Adipocyte (in vitro differentiated cells): ENCODE measurements around the gene GJC2.

Source experiments
- DNase-seq: peaks from one replicate; pipeline ENCODE4 v3.0.0-alpha.2; 2015; ENCODE audit warnings: low read depth
- H3K27me3 ChIP-seq: replicated peaks from 2 replicates; pipeline ENCODE4 v1.7.0; 2013; ENCODE audit warnings: mild to moderate bottlenecking, low read length, moderate library complexity; ENCODE audit not compliant: control insufficient read depth, insufficient read depth
- H3K36me3 ChIP-seq: 2 replicates; pipeline ENCODE4 v1.7.0; 2013; ENCODE audit warnings: low read length, mild to moderate bottlenecking, moderate library complexity; ENCODE audit not compliant: control insufficient read depth, insufficient read depth, severe bottlenecking
- H3K4me1 ChIP-seq: 2 replicates; pipeline ENCODE4 v1.7.0; 2013; ENCODE audit warnings: mild to moderate bottlenecking, low read length, moderate library complexity; ENCODE audit not compliant: control insufficient read depth, insufficient read depth
- H3K4me3 ChIP-seq: 2 replicates; pipeline ENCODE4 v1.7.0; 2013; ENCODE audit warnings: mild to moderate bottlenecking, low read length, moderate library complexity
- H3K9ac ChIP-seq: 2 replicates; pipeline ENCODE4 v1.7.0; 2013; ENCODE audit warnings: mild to moderate bottlenecking, low read length, moderate library complexity
- H3K9me3 ChIP-seq: 2 replicates; pipeline ENCODE4 v1.7.0; 2013; ENCODE audit warnings: mild to moderate bottlenecking, low read length, moderate library complexity; ENCODE audit not compliant: control insufficient read depth

Gene GJC2

DNA sequence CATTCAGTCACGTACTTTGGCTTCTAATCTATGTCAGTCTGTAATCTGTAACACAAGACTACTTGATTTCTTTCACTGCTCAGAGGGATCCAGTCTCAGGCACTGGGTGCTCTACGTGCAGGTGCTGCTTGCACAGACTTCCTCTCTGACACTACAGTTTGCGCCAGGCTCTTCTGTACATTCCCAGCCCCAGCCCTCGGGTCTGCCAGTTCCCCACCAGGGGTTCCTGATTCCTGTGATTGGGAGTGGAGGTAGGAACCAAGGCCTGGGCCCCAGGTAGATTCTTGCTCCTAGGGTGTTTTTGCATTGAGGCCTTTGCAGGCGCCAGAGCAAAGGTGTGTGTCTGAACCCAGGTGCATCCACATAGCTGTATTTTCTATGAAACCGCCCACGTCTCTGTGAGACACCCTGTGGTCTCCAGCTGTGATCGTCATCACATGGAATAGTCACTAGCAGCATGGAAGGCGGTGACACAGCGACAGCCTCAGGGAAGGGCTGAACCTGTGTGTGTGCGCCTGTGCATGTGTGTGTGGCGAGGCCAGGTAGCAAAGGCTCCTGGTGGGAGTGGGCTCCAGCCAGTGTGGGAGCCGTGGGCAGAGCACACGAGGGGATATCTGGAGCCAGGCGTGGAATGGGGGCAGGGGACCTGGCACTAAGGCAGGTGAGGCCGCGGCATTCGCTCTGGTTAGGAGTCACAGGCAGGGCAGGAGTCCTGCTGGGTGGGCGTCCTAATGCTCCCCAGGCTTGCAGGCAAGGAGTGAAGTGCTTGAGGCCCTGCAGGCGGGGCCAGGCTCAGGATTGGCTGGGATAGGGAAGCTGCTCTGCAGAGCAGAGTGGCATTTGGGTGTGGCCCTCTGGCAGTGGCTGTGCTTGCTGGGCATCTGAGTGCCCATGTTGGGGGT, 5.2 kb downstream of the GJC2 start:
- Histone ChIP-seq H3K4me3 (no peak overlapping the region), H3K9me3 (no peaks in the 10 kb centered on the region), H3K36me3 (no peaks in the 10 kb centered on the region), H3K27me3 (no peaks in the 10 kb centered on the region), H3K9ac (no peak overlapping the region), H3K4me1 (peaks cover 16% of the 10 kb centered on the region)
- DNase-seq: no peak

DNA sequence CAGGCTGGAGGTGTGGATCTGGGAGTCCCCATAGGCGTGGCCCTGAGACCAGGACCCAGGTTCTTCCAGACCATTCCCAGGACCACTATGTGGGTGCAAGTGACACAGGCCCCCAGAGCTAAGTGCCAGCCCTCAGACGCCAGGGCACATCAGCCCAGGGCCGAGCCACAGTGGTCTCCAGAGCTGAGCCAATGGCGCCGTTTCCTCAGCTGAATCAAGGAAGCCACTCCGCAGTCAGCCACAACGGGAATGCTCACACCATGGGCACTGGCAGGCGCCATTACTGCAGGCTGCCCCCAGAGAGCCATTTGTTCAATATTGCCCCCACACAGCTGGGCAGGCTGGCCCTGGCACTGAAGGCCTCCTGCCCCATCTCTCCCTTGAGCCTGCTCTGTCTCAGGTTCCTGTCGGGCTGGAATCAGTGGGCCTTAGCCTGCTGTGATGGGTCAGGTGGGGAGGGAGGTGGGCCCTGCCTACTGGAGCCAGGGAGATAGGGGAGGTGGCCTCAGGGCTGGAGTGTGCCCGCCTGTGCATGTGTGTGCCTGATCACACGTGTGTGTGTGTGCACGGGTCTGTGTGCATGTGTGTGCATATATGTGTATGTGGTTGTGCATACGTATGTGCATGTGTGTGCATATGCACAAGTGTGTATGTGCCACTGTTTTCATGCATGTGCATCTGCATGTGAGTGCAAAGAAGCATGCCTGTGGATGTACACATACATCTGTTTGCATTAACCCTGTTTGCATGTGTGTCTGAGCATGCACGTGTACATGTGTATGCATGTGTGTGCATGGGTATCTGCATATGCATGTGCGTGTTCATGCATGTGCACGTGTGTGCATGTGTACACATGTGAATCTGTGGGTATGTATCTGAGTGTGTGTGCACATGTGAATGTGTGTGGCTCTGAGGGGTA, 6.1 kb downstream of the GJC2 start:
- Histone ChIP-seq H3K27me3 (no peaks in the 10 kb centered on the region), H3K4me1 (peaks cover 6% of the 10 kb centered on the region), H3K9ac (no peak overlapping the region), H3K4me3 (no peak overlapping the region), H3K36me3 (no peaks in the 10 kb centered on the region), H3K9me3 (no peaks in the 10 kb centered on the region)
- DNase-seq: no peak

DNA sequence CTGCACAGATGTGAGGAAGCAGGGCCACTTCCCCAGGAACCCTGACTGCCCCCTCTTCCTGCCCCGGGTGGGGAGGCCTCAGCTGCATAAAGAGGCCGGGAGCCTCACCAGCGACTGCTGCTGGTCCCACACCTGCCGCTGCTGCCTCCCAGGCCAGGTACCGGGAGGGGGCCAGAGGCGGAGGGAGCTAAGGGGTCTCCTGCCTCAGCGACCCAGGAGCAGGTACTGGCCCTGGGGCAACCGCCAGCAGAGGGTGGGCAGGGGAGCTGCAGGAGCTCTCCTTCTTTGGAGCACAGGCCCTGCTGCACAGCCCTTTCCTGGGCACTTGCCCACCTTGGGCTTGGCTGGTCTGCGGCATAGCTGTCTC, 6.8 kb downstream of the GJC2 start:
- no peaks in the 10 kb centered on the region for H3K36me3 ChIP-seq
- H3K9me3 ChIP-seq: no peaks in the 10 kb centered on the region
- peaks cover under 1% of the 10 kb centered on the region for H3K4me1 ChIP-seq
- no peak overlapping the region for H3K4me3 ChIP-seq
- DNase-seq: no peak
- no peaks in the 10 kb centered on the region for H3K27me3 ChIP-seq
- H3K9ac ChIP-seq: no peak overlapping the region

DNA sequence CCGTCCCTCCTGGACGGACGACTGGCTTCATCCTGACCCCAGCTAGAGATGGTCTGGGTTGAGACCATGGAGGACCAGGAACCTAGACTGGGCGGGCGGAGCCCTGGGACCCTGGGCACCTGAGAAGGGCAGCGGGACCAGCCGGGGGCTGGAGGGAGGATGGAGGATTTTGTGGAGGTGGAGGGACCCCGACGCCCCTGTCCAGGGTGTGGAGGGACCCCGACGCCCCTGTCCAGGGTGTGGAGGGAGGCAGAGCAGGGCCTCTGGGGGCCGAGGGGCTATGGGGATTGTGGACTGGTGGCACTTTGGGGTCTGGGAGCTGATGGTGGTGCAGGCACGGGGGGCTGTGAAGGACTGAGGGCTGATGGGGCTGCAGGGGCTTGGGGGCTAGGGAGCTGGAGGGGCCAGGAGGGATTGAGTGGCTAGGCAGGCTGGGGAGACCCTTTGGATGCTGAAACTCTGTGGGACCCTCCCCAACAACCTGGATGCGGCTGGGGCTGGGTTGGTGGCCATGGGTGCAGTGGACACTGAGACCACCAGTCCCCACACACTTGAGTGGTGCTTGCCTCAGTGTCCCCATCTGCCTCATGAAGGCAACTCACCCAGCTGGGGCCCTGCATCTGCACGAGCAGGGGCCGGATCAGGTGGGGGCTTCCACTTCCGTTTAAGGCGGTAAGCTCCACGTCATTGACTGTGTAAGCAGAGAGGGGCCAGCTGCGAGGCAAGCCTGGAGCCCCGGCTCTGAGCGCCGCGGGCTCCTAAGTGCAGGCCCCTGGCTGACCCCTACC, 7.4 kb downstream of the GJC2 start:
- H3K4me1 ChIP-seq: no peaks in the 10 kb centered on the region
- H3K4me3 ChIP-seq: no peak overlapping the region
- DNase-seq: no peak
- H3K27me3 ChIP-seq: no peaks in the 10 kb centered on the region
- H3K9ac ChIP-seq: no peak overlapping the region
- no peaks in the 10 kb centered on the region for H3K36me3 ChIP-seq
- no peaks in the 10 kb centered on the region for H3K9me3 ChIP-seq

DNA sequence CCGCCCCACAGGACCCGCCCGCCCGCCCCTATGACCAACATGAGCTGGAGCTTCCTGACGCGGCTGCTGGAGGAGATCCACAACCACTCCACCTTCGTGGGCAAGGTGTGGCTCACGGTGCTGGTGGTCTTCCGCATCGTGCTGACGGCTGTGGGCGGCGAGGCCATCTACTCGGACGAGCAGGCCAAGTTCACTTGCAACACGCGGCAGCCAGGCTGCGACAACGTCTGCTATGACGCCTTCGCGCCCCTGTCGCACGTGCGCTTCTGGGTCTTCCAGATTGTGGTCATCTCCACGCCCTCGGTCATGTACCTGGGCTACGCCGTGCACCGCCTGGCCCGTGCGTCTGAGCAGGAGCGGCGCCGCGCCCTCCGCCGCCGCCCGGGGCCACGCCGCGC, 8.0 kb downstream of the GJC2 start:
- Histone ChIP-seq H3K9ac (no peak overlapping the region), H3K36me3 (no peaks in the 10 kb centered on the region), H3K27me3 (no peaks in the 10 kb centered on the region), H3K4me1 (peaks cover 6% of the 10 kb centered on the region), H3K4me3 (no peak overlapping the region), H3K9me3 (no peaks in the 10 kb centered on the region)
- DNase-seq: no peak

DNA sequence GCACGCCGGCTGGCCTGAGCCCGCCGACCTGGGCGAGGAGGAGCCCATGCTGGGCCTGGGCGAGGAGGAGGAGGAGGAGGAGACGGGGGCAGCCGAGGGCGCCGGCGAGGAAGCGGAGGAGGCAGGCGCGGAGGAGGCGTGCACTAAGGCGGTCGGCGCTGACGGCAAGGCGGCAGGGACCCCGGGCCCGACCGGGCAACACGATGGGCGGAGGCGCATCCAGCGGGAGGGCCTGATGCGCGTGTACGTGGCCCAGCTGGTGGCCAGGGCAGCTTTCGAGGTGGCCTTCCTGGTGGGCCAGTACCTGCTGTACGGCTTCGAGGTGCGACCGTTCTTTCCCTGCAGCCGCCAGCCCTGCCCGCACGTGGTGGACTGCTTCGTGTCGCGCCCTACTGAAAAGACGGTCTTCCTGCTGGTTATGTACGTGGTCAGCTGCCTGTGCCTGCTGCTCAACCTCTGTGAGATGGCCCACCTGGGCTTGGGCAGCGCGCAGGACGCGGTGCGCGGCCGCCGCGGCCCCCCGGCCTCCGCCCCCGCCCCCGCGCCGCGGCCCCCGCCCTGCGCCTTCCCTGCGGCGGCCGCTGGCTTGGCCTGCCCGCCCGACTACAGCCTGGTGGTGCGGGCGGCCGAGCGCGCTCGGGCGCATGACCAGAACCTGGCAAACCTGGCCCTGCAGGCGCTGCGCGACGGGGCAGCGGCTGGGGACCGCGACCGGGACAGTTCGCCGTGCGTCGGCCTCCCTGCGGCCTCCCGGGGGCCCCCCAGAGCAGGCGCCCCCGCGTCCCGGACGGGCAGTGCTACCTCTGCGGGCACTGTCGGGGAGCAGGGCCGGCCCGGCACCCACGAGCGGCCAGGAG, 8.6 kb downstream of the GJC2 start:
- H3K4me1 ChIP-seq: peaks cover 12% of the 10 kb centered on the region
- no peaks in the 10 kb centered on the region for H3K27me3 ChIP-seq
- no peak overlapping the region for H3K9ac ChIP-seq
- no peaks in the 10 kb centered on the region for H3K9me3 ChIP-seq
- DNase-seq: no peak
- H3K4me3 ChIP-seq: no peak overlapping the region
- H3K36me3 ChIP-seq: no peaks in the 10 kb centered on the region

DNA sequence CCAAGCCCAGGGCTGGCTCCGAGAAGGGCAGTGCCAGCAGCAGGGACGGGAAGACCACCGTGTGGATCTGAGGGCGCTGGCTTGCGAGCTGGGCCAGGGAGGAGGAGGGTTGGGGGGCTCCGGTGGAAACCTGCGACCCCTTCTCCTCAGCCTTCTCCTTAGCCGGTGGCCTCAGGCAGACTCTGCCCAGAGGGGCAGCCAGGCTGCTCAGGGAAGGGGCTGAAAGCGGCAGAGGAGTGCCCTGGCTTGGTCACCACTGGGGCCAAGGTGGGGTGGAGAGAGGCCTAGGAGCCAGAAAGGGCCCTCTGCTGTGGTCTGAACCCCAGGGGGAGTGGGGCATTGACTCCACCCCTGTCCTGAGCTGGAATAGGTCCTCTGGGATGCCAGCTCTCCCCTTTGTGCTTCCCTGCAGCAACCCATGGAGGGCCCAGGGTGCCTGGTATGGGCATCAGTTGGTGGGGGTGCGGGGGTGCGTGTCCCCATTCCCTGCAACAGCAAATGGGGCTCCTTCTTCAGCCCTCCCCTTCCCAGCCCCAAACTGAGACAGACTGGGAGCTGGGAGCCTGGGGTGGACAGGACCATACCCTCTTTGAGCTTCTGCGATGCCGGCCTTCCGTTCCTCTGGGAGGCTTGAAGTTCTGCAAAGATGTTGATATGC, 9.4 kb downstream of the GJC2 start:
- DNase-seq: no peak

DNA sequence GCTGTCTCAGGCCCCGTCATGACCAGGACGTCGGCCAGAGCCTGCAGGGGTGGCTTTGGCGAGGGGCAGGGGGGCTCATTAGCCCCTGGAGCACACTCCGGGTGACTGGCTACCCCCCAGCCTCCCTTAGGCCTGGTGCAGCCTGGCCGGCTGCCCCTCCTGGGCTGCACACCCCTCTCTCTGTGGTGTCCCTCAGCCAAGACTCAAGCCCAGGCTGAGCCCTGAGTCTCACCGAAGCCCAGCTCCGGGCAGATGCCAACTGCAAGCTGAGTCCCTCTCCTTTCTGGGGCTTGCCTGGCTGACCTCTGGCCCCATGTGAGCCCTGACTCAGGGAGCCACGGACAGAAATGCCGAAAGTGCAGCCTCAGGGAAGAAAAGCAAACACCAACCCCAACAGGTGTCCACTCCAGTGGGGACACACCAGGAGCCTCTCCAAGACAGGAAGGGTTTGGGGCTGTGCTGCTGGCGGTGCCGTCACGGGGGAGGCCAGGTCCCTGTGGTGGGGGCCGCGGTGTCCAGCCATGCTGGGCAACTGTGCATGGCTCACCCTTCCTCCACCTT, 10.6 kb downstream of the GJC2 start:
- Histone ChIP-seq H3K4me1 (peaks cover 13% of the 10 kb centered on the region), H3K27me3 (no peaks in the 10 kb centered on the region), H3K4me3 (no peak overlapping the region), H3K9me3 (no peaks in the 10 kb centered on the region), H3K9ac (no peak overlapping the region), H3K36me3 (no peaks in the 10 kb centered on the region)
- DNase-seq: no peak

More for the DNA sequence above, 9.4 kb downstream of the GJC2 start:
- peaks cover 13% of the 10 kb centered on the region for H3K4me1 ChIP-seq
- no peaks in the 10 kb centered on the region for H3K9me3 ChIP-seq
- no peak overlapping the region for H3K4me3 ChIP-seq
- no peak overlapping the region for H3K9ac ChIP-seq
- H3K36me3 ChIP-seq: no peaks in the 10 kb centered on the region
- no peaks in the 10 kb centered on the region for H3K27me3 ChIP-seq

DNA sequence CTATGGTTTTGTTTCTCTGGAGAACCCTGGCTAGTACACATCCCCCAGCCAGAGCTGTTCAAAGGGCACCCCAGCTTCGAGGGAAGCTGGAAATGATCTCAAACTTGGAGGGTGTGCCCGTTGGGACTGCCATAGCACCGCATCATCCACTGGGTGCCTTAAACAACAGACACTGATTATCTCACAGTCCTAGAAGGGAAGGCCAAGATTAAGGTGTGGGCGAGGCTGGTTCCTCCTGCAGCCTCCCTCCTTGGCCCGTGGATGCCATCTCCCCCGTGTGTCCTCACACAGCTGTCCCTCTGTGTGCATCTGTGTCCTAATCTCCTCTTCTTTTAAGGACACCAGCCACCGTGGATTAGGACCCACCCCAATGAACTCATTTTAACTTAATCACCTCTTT, 11.6 kb downstream of the GJC2 start:
- no peak for DNase-seq
- Histone ChIP-seq H3K9ac (no peak overlapping the region), H3K9me3 (no peaks in the 10 kb centered on the region), H3K36me3 (no peaks in the 10 kb centered on the region), H3K4me1 (peaks cover 14% of the 10 kb centered on the region), H3K27me3 (no peaks in the 10 kb centered on the region), H3K4me3 (no peak overlapping the region)

DNA sequence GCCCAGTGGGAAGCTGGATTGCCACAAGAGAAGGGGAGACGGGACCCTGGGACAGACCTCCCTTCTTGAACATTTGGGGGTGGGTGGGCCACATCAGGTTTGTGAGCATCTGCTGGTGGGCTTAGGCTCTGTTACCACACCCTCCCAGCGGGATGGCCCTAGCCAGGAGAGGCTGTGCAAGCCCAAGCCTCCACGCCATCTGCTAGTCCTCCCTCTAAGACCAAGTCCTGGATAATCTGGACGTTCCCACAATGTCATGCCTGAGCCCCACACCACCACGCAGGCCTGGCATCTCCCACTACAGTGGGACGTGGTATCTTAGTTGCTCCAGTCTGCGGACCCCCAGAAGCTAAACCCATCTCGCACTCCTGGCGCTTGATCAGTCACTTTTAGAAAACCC, 12.1 kb downstream of the GJC2 start:
- peaks cover 19% of the 10 kb centered on the region for H3K4me1 ChIP-seq
- no peak overlapping the region for H3K4me3 ChIP-seq
- no peaks in the 10 kb centered on the region for H3K36me3 ChIP-seq
- no peak overlapping the region for H3K9ac ChIP-seq
- DNase-seq: no peak
- H3K9me3 ChIP-seq: no peaks in the 10 kb centered on the region
- no peaks in the 10 kb centered on the region for H3K27me3 ChIP-seq
